GM12872 (cell line): ENCODE measurements around the gene RUNX2.

ENCODE experiments used
- CTCF ChIP-seq: IDR thresholded peaks from 3 replicates; pipeline ENCODE4 v1.5.1; 2011; ENCODE audit warnings: low read depth, mild to moderate bottlenecking, low read length, moderate library complexity; ENCODE audit not compliant: insufficient read depth

The RUNX2 gene

DNA sequence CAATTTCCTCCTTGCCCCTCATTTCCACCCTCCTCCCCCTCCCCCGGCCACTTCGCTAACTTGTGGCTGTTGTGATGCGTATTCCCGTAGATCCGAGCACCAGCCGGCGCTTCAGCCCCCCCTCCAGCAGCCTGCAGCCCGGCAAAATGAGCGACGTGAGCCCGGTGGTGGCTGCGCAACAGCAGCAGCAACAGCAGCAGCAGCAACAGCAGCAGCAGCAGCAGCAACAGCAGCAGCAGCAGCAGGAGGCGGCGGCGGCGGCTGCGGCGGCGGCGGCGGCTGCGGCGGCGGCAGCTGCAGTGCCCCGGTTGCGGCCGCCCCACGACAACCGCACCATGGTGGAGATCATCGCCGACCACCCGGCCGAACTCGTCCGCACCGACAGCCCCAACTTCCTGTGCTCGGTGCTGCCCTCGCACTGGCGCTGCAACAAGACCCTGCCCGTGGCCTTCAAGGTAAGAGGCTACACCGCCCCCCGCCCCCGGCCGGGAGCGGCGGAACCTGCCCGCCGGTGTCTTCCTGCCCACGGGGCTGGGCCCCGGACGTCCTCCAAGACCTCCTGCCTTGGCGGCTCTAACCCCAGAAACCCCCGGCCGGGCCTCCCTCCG, 94.5 kb downstream of the RUNX2 start:
- no peak for TF ChIP-seq CTCF

DNA sequence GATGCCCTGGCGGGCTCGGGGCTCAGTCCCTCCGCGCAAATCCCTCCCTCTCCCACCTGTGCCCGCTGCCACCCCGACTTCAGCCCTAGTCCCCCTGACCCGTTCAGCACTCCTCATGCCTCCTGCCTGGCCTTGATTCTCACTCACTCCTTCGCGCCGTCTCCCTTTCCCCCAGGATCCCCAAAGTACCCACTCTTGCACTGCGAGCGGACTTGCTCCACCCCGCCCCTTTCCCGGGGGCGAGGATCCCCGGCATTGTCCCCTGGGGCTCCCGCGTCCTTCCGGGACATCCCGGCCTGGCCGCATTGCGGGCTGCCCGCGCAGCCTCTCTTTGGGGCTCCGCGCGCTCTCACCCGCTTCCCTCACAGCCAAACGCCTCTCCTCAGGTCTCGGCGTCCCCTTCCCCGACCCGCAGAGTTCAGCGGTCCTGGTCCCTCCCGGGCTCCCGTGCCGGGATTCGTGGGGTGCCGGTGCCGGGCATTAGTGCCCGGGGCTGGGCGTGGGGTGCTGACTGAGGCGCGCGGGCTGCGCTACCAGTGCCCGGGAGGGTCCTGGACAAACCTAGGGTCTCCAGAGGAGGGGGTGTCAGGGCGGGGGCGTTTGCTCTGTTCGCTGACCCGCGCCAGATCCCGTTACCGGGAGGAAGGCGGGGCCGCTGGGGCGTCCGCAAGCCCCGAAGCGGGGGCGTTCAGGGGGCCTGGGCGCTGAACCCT, 95.1 kb downstream of the RUNX2 start:
- TF ChIP-seq CTCF: no peak

DNA sequence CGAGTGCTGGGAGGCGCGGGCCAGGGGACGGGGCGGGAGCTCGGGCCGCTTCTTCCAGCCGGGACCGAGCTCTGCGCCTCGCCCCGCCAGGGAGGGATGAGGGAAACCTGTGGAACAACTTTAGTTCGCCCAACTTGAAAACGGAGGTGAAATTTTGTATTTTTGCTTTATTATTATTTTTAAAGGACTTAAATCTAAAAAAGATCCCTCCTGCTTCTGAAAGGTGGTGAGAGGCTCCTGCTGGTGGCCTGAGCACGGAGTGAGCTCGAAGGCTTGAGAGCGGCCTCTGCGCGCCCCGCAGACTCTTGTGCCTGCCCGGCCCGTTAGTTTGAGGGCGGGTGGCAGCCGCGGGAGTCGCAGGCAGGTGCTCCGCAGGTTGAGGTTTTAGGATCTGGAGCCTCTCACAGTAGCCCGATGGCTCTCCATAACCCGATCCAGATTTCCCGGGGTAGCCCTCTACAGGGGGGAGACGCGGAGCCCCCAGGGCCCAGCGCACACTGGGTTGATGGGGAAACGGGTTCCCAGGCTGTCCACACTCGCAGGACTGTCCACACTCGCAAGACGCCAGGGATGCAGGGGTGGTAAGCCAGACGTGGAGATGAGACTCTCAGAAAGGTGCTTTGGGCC, 95.8 kb downstream of the RUNX2 start:
- no peak for TF ChIP-seq CTCF

- no peak for TF ChIP-seq CTCF
Observed at GRCh38 chr6:45424451-45424861, 96.3 kb downstream of the RUNX2 start.

DNA sequence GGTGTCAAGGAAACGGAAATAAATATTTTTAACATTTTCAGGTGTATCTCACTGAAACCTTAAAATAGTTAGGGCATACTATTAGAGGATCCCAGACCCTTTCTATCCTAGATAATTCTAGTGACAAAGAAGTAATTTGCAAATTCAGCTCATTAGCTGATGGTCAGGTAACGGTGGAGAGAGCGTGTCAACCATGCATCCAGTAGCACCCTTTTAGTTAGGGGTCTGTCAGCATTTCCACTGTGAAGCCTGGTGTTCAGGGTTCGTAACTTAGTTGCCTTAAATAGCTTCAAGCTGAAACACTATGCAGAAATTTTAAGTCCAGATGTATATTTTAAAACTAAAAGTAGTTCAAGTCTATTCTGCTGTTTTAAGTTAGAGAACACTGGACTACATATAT, 98.1 kb downstream of the RUNX2 start:
- TF ChIP-seq CTCF: no peak

- no peak for TF ChIP-seq CTCF
Observed at GRCh38 chr6:45427726-45428125, 99.6 kb downstream of the RUNX2 start.

DNA sequence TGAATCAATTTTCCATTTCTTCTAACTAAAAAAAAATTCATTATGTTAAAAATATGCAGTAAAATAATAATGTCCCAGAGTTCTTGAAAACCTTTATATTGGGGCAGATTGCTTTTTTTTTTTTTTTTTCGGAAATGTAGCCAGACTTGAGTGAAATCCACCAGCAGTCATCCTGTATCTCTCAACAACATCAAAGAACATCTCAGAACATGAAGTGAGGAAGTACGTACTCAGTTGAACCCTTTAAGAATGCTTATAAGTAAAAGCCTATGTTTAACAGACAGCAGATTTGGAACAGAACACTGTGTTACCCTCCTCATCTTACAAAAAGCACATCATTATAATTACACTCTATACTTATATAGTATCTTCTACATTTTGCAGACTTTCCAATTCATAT, 100.6 kb downstream of the RUNX2 start:
- no peak for TF ChIP-seq CTCF
